Activated naive CD4-positive, alpha-beta T cell treated with anti-CD3 and anti-CD28 coated beads, Interleukin-2, amount 50 U/mL, for 16 hours (primary cell): ENCODE data around the gene CLRN3.

Source experiments
- DNase-seq: peaks from one replicate; pipeline ENCODE4 v3.0.0-alpha.2; 2020

CLRN3 gene

DNA sequence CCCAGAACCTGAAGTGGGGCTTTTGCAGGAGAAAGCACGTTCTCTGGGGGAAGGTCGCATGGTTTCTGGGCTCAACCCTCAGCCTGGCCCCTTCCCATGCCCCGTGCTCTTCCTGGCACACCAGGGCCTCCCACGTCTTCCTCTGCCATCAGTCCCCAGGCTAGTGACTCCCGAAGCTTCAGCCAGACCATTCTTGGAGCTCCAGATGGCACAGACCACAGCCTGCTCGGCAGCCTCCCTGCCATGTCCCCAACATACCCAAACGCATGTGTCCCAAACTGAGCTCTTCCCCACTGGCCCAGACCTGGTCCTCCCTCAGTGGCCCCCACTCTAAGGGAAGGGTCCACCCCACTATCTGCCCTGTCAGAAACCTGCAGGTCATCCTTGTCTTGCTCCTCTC lies 47.0 kb downstream of the CLRN3 start:
- DNase-seq, result no peak

DNA sequence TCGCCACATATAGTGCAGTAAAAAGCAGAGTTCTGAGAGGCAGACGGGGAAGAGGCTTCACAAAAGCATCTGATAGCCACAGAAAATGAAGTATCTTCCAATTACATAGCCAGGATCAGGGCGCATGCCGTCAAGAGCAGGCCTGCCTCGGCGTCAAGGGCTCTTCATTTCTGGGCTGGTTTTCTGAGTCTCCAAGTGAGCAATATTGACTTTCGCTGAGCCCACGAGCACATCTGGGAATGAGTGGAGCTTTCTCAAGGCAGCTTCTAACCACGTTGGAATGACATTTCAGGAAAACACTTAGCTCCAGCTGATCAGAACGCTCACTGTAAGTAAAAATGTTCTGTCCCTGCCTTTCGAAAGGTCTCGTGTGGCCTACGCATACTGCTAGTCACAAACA lies 51.9 kb downstream of the CLRN3 start:
- DNase-seq, result no peak

DNA sequence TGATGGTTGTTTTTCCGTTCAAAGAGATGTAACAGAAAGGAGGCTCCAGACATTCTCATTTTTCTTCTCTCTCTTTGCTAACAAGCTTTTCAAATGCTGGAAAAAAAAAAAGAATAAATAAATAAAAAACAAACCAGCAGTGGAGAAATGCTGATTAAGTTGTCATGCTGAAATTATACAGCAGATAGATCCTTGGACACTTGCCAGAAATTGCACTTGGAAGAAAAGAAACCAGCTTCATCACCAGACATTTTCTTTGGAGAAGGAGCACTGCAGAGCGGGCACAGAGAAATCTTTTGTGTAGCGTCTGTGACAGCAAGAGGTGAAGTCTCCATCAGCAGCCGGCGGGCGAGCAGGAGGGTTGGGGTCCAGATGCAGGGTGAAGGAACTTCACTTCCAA lies 55.8 kb downstream of the CLRN3 start:
- DNase-seq, result no peak

DNA sequence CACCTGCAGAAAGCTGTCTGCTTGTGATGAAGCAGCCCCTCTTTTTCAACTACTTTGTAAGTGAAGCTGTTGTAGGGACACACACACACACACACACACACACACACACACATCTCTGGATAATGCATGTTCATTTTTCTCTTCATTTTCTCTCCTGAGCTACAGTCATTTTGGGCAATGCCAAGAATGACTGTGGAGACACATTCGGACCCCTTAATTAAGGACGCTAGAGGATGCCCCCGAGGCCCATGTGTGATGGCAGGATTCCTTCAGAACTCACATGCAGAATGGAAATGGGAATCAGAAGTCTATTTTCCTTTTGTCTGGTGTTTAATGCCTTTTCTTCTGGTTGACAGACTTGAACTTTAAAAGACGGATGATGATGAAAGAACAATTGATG lies 56.6 kb downstream of the CLRN3 start:
- no peak for DNase-seq

DNA sequence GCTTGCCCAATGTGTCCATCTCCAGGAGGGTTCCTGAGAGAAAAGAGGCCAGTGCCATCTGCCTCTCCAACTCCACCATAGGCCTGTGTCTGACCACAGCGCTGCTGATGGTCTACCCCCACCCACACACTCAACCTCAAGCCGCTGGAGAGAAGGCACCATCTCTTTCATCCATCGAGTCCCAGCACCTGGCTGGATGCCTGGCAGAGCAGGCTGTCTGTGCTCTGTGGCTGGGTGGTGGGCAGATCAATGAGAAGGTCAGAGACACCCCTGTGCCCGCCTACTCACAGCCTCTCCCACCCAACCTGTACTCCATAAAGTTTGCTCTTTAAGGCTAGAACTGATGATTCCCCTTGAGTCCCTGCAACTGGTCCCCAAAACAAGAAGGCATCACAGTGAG lies 58.0 kb downstream of the CLRN3 start:
- no peak for DNase-seq

DNA sequence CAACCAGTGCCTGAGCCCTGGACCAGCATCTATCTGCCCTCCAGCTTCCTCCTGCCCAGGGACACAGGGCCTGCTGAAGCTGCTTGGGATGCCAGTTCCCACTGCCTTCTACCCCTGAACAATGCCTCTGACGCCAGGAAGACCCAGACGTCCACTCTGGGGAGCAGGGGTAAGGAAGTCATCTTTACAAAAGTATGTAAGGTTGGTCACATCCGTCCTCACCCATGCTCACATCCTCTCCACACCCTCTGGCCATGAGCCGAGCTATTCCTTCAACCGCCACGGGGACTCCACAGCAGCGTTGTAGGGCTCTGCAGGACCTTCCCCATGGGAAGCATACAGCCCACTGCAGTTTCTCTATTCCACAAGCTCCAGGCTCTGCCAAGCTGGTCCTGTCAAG lies 58.5 kb downstream of the CLRN3 start:
- DNase-seq, result no peak

DNA sequence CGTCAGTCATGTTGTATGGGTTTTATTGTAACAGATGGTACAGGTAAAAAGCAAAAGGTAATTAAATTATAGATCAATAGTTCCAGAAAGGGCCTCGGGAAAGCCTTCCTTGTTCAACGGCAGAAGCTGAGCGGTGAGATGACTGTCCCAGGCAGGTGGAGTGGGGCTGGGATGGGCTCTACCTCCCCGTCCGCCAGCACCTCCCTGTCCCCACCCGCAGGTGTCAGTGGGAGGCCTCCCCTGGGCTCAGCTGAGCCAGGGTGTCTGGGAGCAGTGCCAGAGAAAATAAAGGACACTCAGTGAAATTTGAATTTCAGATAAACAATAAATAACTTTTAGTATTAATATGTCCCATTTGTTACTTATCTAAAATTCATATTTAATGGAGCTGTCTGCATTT lies 58.9 kb downstream of the CLRN3 start:
- DNase-seq, result no peak

DNA sequence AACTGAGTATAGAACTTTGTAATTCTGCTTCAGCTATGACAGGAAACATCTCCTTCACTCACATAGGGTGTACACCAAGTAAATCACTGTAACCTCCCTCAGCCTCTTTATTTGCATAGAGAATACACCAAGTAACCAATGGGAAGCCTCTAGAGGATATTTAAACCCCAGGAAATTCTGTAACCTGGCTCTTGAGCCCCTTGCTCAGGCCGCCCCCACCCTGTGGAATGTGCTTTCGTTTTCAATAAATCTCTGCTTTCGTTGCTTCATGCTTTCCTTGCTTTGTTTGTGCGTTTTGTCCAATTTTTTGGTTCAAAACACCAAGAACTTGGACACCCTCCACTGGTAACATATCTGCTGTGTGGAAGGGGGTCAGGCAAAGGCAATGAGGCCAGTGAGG lies 60.2 kb downstream of the CLRN3 start:
- no peak for DNase-seq

DNA sequence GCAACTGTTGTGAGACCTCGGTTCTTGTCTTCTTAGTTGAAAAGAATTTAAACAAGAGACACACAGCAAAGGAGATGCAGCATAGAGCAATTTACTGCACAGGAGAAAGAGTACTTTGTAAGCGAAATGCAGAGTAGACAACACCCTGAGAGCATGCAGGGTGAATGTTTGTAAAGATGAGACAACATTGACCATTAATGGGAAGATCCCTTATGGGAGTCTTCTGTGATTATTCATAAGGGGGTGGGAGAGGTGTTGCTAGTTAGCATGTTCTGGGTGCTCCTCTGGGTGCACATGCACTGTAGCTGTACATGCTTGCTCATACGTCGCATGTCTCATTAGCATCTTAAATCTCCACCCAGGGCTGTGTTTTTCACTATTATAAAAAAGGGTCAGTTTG lies 62.3 kb downstream of the CLRN3 start:
- DNase-seq, result no peak
